ENCODE results near the gene FILIP1L. TPM values are rescaled to one million over a fixed set of nuclear protein-coding genes. Genes with fewer than 3 reads are reported as not detected.

Gene FILIP1L
- total RNA-seq, 4 donors from 2014 or later = 31.3 to 64.0 (median 46.5) TPM

GRCh38 chr3:100084100-100084806, 30.0 kb downstream of the FILIP1L start:
- DNase-seq (ENCODE audit: low spot score) (no peak), ATAC-seq (ENCODE audit: low FRiP score) (no peak)
- TF ChIP-seq CTCF (IDR thresholded peaks at IDR 0.05) = no peak

GRCh38 chr3:100083209-100083608, 31.1 kb downstream of the FILIP1L start:
- DNase-seq (ENCODE audit: low spot score) = no peak
- no peak for ATAC-seq (ENCODE audit: low FRiP score)
- TF ChIP-seq CTCF (IDR thresholded peaks at IDR 0.05) = no peak

GRCh38 chr3:100082714-100083113, 31.6 kb downstream of the FILIP1L start:
- DNase-seq (ENCODE audit: low spot score) (no peak), ATAC-seq (ENCODE audit: low FRiP score) (no peak)
- no peak for TF ChIP-seq CTCF (IDR thresholded peaks at IDR 0.05)

- DNase-seq (ENCODE audit: low spot score) = no peak
- no peak for TF ChIP-seq CTCF (IDR thresholded peaks at IDR 0.05)
- no peak for ATAC-seq (ENCODE audit: low FRiP score)
Observed at GRCh38 chr3:100081986-100082692, 32.2 kb downstream of the FILIP1L start.

GRCh38 chr3:100081311-100081710, 33.0 kb downstream of the FILIP1L start:
- no peak for TF ChIP-seq CTCF (IDR thresholded peaks at IDR 0.05)
- DNase-seq (ENCODE audit: low spot score) (no peak), ATAC-seq (ENCODE audit: low FRiP score) (no peak)

GRCh38 chr3:100080573-100080972, 33.7 kb downstream of the FILIP1L start:
- ATAC-seq (ENCODE audit: low FRiP score) = no peak
- DNase-seq (ENCODE audit: low spot score) = no peak
- TF ChIP-seq CTCF (IDR thresholded peaks at IDR 0.05) = no peak

GRCh38 chr3:100079328-100079727, 35.0 kb downstream of the FILIP1L start:
- DNase-seq (ENCODE audit: low spot score) (no peak), ATAC-seq (ENCODE audit: low FRiP score) (no peak)
- no peak for TF ChIP-seq CTCF (IDR thresholded peaks at IDR 0.05)

All from omental fat pad (tissue), 4 donors.